ENCODE results near the gene SULT1C4.

GRCh38 chr2:108378851-108379250, 1.1 kb downstream of the SULT1C4 start:
- TF ChIP-seq EZH2phosphoT487 (IDR thresholded peaks at IDR 0.05; ENCODE audit: borderline replicate concordance, low read length) (no peak), CTCF (IDR thresholded peaks at IDR 0.05; ENCODE audit: low read depth, low read length, poor library complexity, severe bottlenecking) (no peak)

Data from DOHH2 (cell line).